Measurements from ENCODE around the gene FAM228B.
A peak's percentile ranks its signal among the peaks of the same experiment; 100 is the strongest.
"Not testable (repeated sequence)": the region's sequence is repeated elsewhere in the genome, so short reads cannot be mapped to it uniquely, and the experiment has no call there.

FAM228B gene

DNA sequence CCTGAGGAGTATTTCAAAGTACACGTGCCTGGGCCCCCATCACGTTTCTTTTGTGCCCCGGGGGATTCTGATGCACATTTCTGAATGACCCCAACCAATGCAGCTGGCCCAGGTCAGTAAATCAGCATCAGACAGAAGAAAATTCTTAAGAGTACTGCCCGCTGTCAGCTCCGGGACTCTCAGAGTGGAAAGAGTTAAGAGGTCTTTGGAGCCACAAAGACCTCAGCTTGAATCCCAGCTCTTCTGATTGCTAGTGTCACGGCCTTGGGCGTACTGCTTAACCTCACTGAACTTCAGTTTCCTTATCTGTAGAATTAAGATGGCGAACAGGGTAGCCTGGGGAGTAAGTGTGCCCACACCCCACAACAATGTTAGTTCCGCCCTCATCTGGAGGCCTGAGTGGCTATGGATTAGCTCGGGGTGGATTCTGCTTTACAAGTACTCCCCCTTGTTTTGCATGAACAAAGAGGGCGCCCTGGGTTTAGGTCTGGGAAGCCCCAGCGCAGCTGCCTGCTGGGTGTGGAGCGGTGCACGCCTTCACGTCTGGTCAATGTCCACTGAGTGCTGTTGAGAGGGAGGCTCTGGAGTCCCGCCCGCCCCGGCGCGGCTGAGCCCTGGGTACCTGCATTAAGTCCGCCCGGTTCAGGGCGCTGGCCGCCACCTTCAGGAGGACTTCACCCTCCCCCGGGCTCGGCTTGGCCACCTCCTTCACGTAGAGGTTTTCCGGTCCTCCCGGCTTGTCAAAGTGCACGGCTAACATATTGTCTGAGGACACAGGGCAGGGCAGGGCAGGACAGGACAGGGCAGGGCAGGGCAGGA lies 39.5 kb upstream of the FAM228B start:
- ChIA-PET POLR2A (interaction anchor here (0.6 to 2.5 kb wide), 11 partner anchors 8 to 259 kb away, joined by 3 to 26 read pairs (median 7); partner anchors contain the start of genes ATAD2B, FAM228B, FKBP1B and PFN4), CTCF (interaction anchor here (0.6 to 2.2 kb wide), 6 partner anchors 11 to 253 kb away, joined by 3 to 11 read pairs (median 6); partner anchors contain the start of gene ATAD2B)
- DNase-seq (ENCODE audit: extremely low spot score) = peak; percentile 40
- TF ChIP-seq FOXM1 (IDR thresholded peaks at IDR 0.05; ENCODE audit: borderline replicate concordance) = no peak
- TF ChIP-seq PKNOX1 (IDR thresholded peaks at IDR 0.05) = no peak
- no peak for TF ChIP-seq CTBP1 (IDR thresholded peaks at IDR 0.05; ENCODE audit: borderline replicate concordance)
- TF ChIP-seq FOXA1 (IDR thresholded peaks at IDR 0.05) = no peak
- TF ChIP-seq HDGF (IDR thresholded peaks at IDR 0.05; ENCODE audit: borderline replicate concordance) = no peak
- TF ChIP-seq FOXK2 (IDR thresholded peaks at IDR 0.05) = no peak
- TF ChIP-seq NFRKB (IDR thresholded peaks at IDR 0.05) = no peak
- TF ChIP-seq BHLHE40 (IDR thresholded peaks at IDR 0.05; ENCODE audit: borderline replicate concordance) = no peak
- TF ChIP-seq ZNF384 (IDR thresholded peaks at IDR 0.05) = no peak
- TF ChIP-seq TARDBP (IDR thresholded peaks at IDR 0.05) = no peak
- TF ChIP-seq L3MBTL2 (conservative IDR thresholded peaks at IDR 0.05) = no peak
- TF ChIP-seq ELF4 (IDR thresholded peaks at IDR 0.05) = no peak
- no peak for TF ChIP-seq ARNT (IDR thresholded peaks at IDR 0.05)

- peak; percentile 92 for DNase-seq (ENCODE audit: extremely low spot score)
- TF ChIP-seq CTBP1 (IDR thresholded peaks at IDR 0.05; ENCODE audit: borderline replicate concordance) (no peak), NFRKB (IDR thresholded peaks at IDR 0.05) (no peak), LEF1 (IDR thresholded peaks at IDR 0.05; ENCODE audit: borderline replicate concordance) (no peak; the same call in 1 of the 2 replicates), FOXA1 (IDR thresholded peaks at IDR 0.05) (no peak), SUZ12 (IDR thresholded peaks at IDR 0.05) (no peak), HDGF (IDR thresholded peaks at IDR 0.05; ENCODE audit: borderline replicate concordance) (no peak)
- ChIA-PET POLR2A (interaction anchor here (0.7 to 2.5 kb wide), 10 partner anchors 8 to 260 kb away, joined by 4 to 26 read pairs (median 7); partner anchors contain the start of genes ATAD2B, FAM228B, FKBP1B and PFN4), CTCF (interaction anchor here (0.5 to 2.2 kb wide), 7 partner anchors 10 to 254 kb away, joined by 3 to 11 read pairs (median 5); partner anchors contain the start of genes ATAD2B and WDCP)
These were observed 38.7 kb upstream of the FAM228B start, which contains the start of gene TP53I3 for GRCh38 chr2:24084386-24085199. Gene TP53I3 (minus strand): TSS chr2:24084834. CDS start chr2:24084326, 508 bp downstream.

- TF ChIP-seq NFRKB (IDR thresholded peaks at IDR 0.05) = no peak
- TF ChIP-seq SUZ12 (IDR thresholded peaks at IDR 0.05) = no peak
- no peak for TF ChIP-seq ARNT (IDR thresholded peaks at IDR 0.05)
- TF ChIP-seq PKNOX1 (IDR thresholded peaks at IDR 0.05) = no peak
- no peak for TF ChIP-seq LEF1 (IDR thresholded peaks at IDR 0.05; ENCODE audit: borderline replicate concordance)
- POLR2A ChIA-PET = interaction anchor here (1.9 to 2.5 kb wide), 5 partner anchors 36 to 158 kb away, joined by 6 to 26 read pairs (median 14); partner anchors contain the start of genes ATAD2B, FAM228B, FKBP1B and PFN4
- CTCF ChIA-PET = interaction anchor here (1.5 kb wide), 2 partner anchors 21 to 158 kb away, joined by 7 to 9 read pairs; partner anchors contain the start of gene ATAD2B
- DNase-seq (ENCODE audit: extremely low spot score) = no peak
These were observed 38.1 kb upstream of the FAM228B start for GRCh38 chr2:24085200-24085489.

GRCh38 chr2:24086241-24086640 lies 37.0 kb upstream of the FAM228B start:
- no peak for DNase-seq (ENCODE audit: extremely low spot score)
- POLR2A ChIA-PET = no interaction called here
- TF ChIP-seq CTBP1 (IDR thresholded peaks at IDR 0.05; ENCODE audit: borderline replicate concordance) (no peak), FOXA1 (IDR thresholded peaks at IDR 0.05) (no peak), ELF4 (IDR thresholded peaks at IDR 0.05) (no peak), LEF1 (IDR thresholded peaks at IDR 0.05; ENCODE audit: borderline replicate concordance) (no peak), FOXK2 (IDR thresholded peaks at IDR 0.05) (no peak), L3MBTL2 (conservative IDR thresholded peaks at IDR 0.05) (no peak), NFRKB (IDR thresholded peaks at IDR 0.05) (no peak), ARNT (IDR thresholded peaks at IDR 0.05) (no peak), BHLHE40 (IDR thresholded peaks at IDR 0.05; ENCODE audit: borderline replicate concordance) (no peak), ZNF384 (IDR thresholded peaks at IDR 0.05) (no peak), PKNOX1 (IDR thresholded peaks at IDR 0.05) (no peak), SP1 (IDR thresholded peaks at IDR 0.05) (no peak)
- CTCF ChIA-PET = no interaction called here

GRCh38 chr2:24087032-24087431 lies 36.2 kb upstream of the FAM228B start:
- no peak for DNase-seq (ENCODE audit: extremely low spot score)
- ChIA-PET POLR2A (interaction anchor here (0.7 kb wide), 1 partner anchor 40 kb away, joined by 3 read pairs; the partner anchor contains the start of gene WDCP), CTCF (no interaction called here)
- TF ChIP-seq ZNF384 (IDR thresholded peaks at IDR 0.05) = no peak

GRCh38 chr2:24088821-24089359 lies 34.4 kb upstream of the FAM228B start:
- CTCF ChIA-PET = no interaction called here
- POLR2A ChIA-PET = no interaction called here
- TF ChIP-seq SUZ12 (IDR thresholded peaks at IDR 0.05) (no peak), TARDBP (IDR thresholded peaks at IDR 0.05) (no peak), SP1 (IDR thresholded peaks at IDR 0.05) (no peak), LEF1 (IDR thresholded peaks at IDR 0.05; ENCODE audit: borderline replicate concordance) (no peak), FOXM1 (IDR thresholded peaks at IDR 0.05; ENCODE audit: borderline replicate concordance) (no peak), FOXK2 (IDR thresholded peaks at IDR 0.05) (no peak), ARNT (IDR thresholded peaks at IDR 0.05) (no peak), PKNOX1 (IDR thresholded peaks at IDR 0.05) (no peak), HDGF (IDR thresholded peaks at IDR 0.05; ENCODE audit: borderline replicate concordance) (no peak), CTBP1 (IDR thresholded peaks at IDR 0.05; ENCODE audit: borderline replicate concordance) (no peak), ZNF384 (IDR thresholded peaks at IDR 0.05) (no peak), ELF4 (IDR thresholded peaks at IDR 0.05) (no peak), NFRKB (IDR thresholded peaks at IDR 0.05) (no peak), L3MBTL2 (conservative IDR thresholded peaks at IDR 0.05) (no peak), FOXA1 (IDR thresholded peaks at IDR 0.05) (no peak), BHLHE40 (IDR thresholded peaks at IDR 0.05; ENCODE audit: borderline replicate concordance) (no peak)
- no peak for DNase-seq (ENCODE audit: extremely low spot score)

GRCh38 chr2:24093270-24093669 lies 30.0 kb upstream of the FAM228B start:
- POLR2A ChIA-PET; DNase-seq (ENCODE audit: extremely low spot score); CTCF ChIA-PET: not testable (repeated sequence)

DNA sequence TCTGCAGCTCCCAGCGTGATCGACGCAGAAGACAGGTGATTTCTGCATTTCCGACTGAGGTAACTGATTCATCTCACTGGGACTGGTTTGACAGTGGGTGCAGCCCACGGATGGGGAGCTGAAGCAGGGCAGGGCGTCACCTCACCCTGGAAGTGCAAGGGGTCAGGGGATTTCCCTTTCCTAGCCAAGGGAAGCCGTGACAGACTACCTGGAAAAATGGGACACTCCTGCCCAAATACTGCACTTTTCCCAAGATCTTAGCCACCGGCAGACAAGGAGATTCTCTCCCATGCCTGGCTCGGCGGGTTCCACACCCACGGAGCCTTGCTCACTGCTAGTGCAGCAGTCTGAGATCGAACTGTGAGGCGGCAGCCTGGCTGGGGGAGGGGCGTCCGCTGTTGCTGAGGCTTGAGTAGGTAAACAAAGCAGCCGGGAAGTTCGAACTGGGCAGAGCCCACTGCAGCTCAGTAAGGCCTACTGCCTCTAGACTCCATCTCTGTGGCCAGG lies 28.0 kb upstream of the FAM228B start:
- DNase-seq (ENCODE audit: extremely low spot score); POLR2A ChIA-PET: not testable (repeated sequence)
- CTCF ChIA-PET = interaction anchor here (1.2 kb wide), 1 partner anchor 11 kb away, joined by 5 read pairs; the partner anchor contains the start of gene TP53I3

Data from HEK293T (cell line).